Activated naive CD8-positive, alpha-beta T cell treated with anti-CD3 and anti-CD28 coated beads, Interleukin-2, amount 10 ng/mL, durations not matched to agents 7 days and 5 days (primary cell): ENCODE measurements around the gene IFI6. TPM values are rescaled to one million over a fixed set of nuclear protein-coding genes. Genes with fewer than 3 reads are reported as not detected.

Source experiments
- total RNA-seq, 2 experiments: library from RNA; stranded (reverse); gene quantifications; one replicate each; pipeline ENCODE4 v1.2.3, GENCODE V29; 2021

IFI6 gene
- total RNA-seq, 2 experiments from 2014 or later = 310 to 357 TPM

Other genes with a start within 250 kb of the IFI6 start
- gene WASF2, start 182.0 kb downstream of the IFI6 start, total RNA-seq = 100 to 1,000 TPM; 139 to 148 TPM
- gene AHDC1, start 68.0 kb downstream of the IFI6 start, total RNA-seq = 10 to 100 TPM; 21.6 to 22.2 TPM
- gene FGR, start 37.0 kb downstream of the IFI6 start, total RNA-seq = 1 to 10 TPM; 4.7 to 6.0 TPM
- 10 to 100 TPM; 17.5 to 18.7 TPM for gene FAM76A, start 53.8 kb upstream of the IFI6 start, total RNA-seq
- 10 to 100 TPM; 24.2 to 31.9 TPM for gene STX12, start 101.0 kb upstream of the IFI6 start, total RNA-seq
- gene PPP1R8, start 158.6 kb upstream of the IFI6 start, total RNA-seq = 10 to 100 TPM; 52.9 to 54.4 TPM
- 10 to 100 TPM; 35.4 to 40.5 TPM for gene THEMIS2, start 200.4 kb upstream of the IFI6 start, total RNA-seq
- gene RPA2, start 242.4 kb upstream of the IFI6 start, total RNA-seq = 10 to 100 TPM; 72.1 to 73.7 TPM